GM23338 (cell line): ENCODE measurements around the gene SCYGR8. TPM values are rescaled to one million over a fixed set of nuclear protein-coding genes. Genes with fewer than 3 reads are reported as not detected.

Experiments used
- ATAC-seq: fragments of 200-7000 bp; cut with Tn5 transposase; 3 replicates; pipeline ENCODE4 v1.9.1; 2020
- DNase-seq: peaks from one replicate; pipeline ENCODE4 v3.0.0-alpha.2; 2015; ENCODE audit warnings: low spot score
- H2AFZ ChIP-seq: fragments of 200-600 bp; sonication (generic); 2 replicates; pipeline ENCODE4 v1.8.0; 2016; ENCODE audit warnings: antibody characterized with exemption, mild to moderate bottlenecking, moderate library complexity
- H3F3A ChIP-seq: fragments of 200-600 bp; sonication (generic); replicated peaks from 2 replicates; pipeline ENCODE4 v1.8.0; 2017; ENCODE audit warnings: antibody characterized with exemption, mixed run types, low read depth
- H3K27ac ChIP-seq: fragments of 200-600 bp; sonication (generic); 2 replicates; pipeline ENCODE4 v1.6.1; 2016; ENCODE audit warnings: low read depth
- H3K27me3 ChIP-seq: fragments of 200-600 bp; sonication (generic); 2 replicates; pipeline ENCODE4 v1.8.0; 2016; ENCODE audit warnings: mild to moderate bottlenecking, mixed run types, moderate library complexity; ENCODE audit not compliant: insufficient read depth
- H3K36me3 ChIP-seq: fragments of 200-600 bp; sonication (generic); 2 replicates; pipeline ENCODE4 v1.8.0; 2016; ENCODE audit warnings: mild to moderate bottlenecking; ENCODE audit not compliant: insufficient read depth
- H3K4me1 ChIP-seq: fragments of 200-600 bp; sonication (generic); 2 replicates; pipeline ENCODE4 v1.8.0; 2016; ENCODE audit warnings: mild to moderate bottlenecking, moderate library complexity; ENCODE audit not compliant: insufficient read depth
- H3K4me2 ChIP-seq: fragments of 200-600 bp; sonication (generic); 2 replicates; pipeline ENCODE4 v1.7.1; 2017; ENCODE audit warnings: mixed run types
- H3K4me3 ChIP-seq: fragments of 200-600 bp; sonication (generic); 2 replicates; pipeline ENCODE4 v1.6.1; 2016; ENCODE audit warnings: mixed run types
- H3K79me2 ChIP-seq: fragments of 200-600 bp; sonication (generic); replicated peaks from 2 replicates; pipeline ENCODE4 v1.8.0; 2017; ENCODE audit warnings: mild to moderate bottlenecking; ENCODE audit not compliant: insufficient read depth
- H3K9me2 ChIP-seq: fragments of 200-600 bp; sonication (generic); 2 replicates; pipeline ENCODE4 v1.8.0; 2017; ENCODE audit not compliant: insufficient read depth
- H4K20me1 ChIP-seq: fragments of 200-600 bp; sonication (generic); replicated peaks from 2 replicates; pipeline ENCODE4 v1.8.0; 2017; ENCODE audit warnings: mild to moderate bottlenecking; ENCODE audit not compliant: insufficient read depth
- H3K27ac Mint-ChIP-seq: 2 replicates; pipeline ENCODE4 v1.8.0; 2020; ENCODE audit warnings: inconsistent platforms, mild to moderate bottlenecking, moderate library complexity, mixed read lengths
- H3K27me3 Mint-ChIP-seq: 3 replicates; pipeline ENCODE4 v1.8.0; 2022; ENCODE audit warnings: low read depth, mild to moderate bottlenecking, moderate library complexity, mixed read lengths, inconsistent platforms; ENCODE audit not compliant: insufficient read depth, poor library complexity
- H3K36me3 Mint-ChIP-seq: 3 replicates; pipeline ENCODE4 v1.8.0; 2021; ENCODE audit warnings: low read depth, mild to moderate bottlenecking, inconsistent platforms, moderate library complexity, mixed read lengths
- H3K4me1 Mint-ChIP-seq: 3 replicates; pipeline ENCODE4 v1.8.0; 2020; ENCODE audit warnings: mild to moderate bottlenecking, inconsistent platforms, mixed read lengths
- H3K4me3 Mint-ChIP-seq: 3 replicates; pipeline ENCODE4 v1.8.0; 2021; ENCODE audit warnings: moderate library complexity, mild to moderate bottlenecking, inconsistent platforms, mixed read lengths
- H3K9me3 Mint-ChIP-seq: 3 replicates; pipeline ENCODE4 v1.8.0; 2020; ENCODE audit warnings: moderate library complexity, mild to moderate bottlenecking, inconsistent platforms, mixed read lengths
- CREB1 ChIP-seq: fragments of 250-450 bp; sonication (Bioruptor Pico); IDR thresholded peaks from 2 replicates; pipeline ENCODE4 v1.5.0; 2020; ENCODE audit warnings: low read depth, mild to moderate bottlenecking, moderate library complexity
- CTCF ChIP-seq, 2 experiments: fragments of 200-600 bp in 1 of 2; sonication (generic) in 1 of 2; conservative IDR thresholded peaks; 2 replicates each; pipeline versions ENCODE4 v1.5.1 to v1.6.1; 2016 to 2017; ENCODE audit warnings: antibody characterized with exemption in 2 of 2, low read depth in 2 of 2, mild to moderate bottlenecking in 2 of 2, moderate library complexity in 1 of 2
- ETS1 ChIP-seq: IDR thresholded peaks from 2 replicates; pipeline ENCODE4 v1.6.1; 2016; ENCODE audit warnings: antibody characterized with exemption
- EZH2 ChIP-seq: fragments of 200-600 bp; sonication (generic); IDR thresholded peaks from one replicate; pipeline ENCODE4 v1.8.0; 2017; ENCODE audit warnings: antibody characterized with exemption, mild to moderate bottlenecking, low read depth; ENCODE audit not compliant: unreplicated experiment
- EZH2phosphoT487 ChIP-seq: fragments of 200-600 bp; sonication (generic); IDR thresholded peaks from one replicate; pipeline ENCODE4 v1.8.1; 2018; ENCODE audit warnings: antibody characterized with exemption; ENCODE audit not compliant: unreplicated experiment
- JUNB ChIP-seq: IDR thresholded peaks from one replicate; pipeline ENCODE4 v1.6.1; 2016; ENCODE audit warnings: antibody characterized with exemption; ENCODE audit not compliant: unreplicated experiment
- NANOG ChIP-seq: IDR thresholded peaks from 2 replicates; pipeline ENCODE4 v1.6.1; 2016; ENCODE audit warnings: antibody characterized with exemption, borderline replicate concordance
- POLR2AphosphoS5 ChIP-seq: IDR thresholded peaks from 2 replicates; pipeline ENCODE4 v1.6.1; 2016; ENCODE audit warnings: antibody characterized with exemption, low read depth
- REST ChIP-seq: IDR thresholded peaks from one replicate; pipeline ENCODE4 v1.6.1; 2018; ENCODE audit warnings: antibody characterized with exemption; ENCODE audit not compliant: unreplicated experiment
- STAT1 ChIP-seq: IDR thresholded peaks from one replicate; pipeline ENCODE4 v1.6.1; 2016; ENCODE audit warnings: antibody characterized with exemption; ENCODE audit not compliant: unreplicated experiment
- ZNF114 ChIP-seq: fragments of 250-450 bp; sonication (Bioruptor Pico); IDR thresholded peaks from 2 replicates; pipeline ENCODE4 v1.5.0; 2020; ENCODE audit warnings: mild to moderate bottlenecking, moderate library complexity
- ZNF331 ChIP-seq: fragments of 250-450 bp; sonication (Bioruptor Pico); IDR thresholded peaks from 2 replicates; pipeline ENCODE4 v1.5.0; 2020; ENCODE audit warnings: low read depth, mild to moderate bottlenecking, moderate library complexity
- ZNF462 ChIP-seq: fragments of 250-450 bp; sonication (Bioruptor Pico); IDR thresholded peaks from 2 replicates; pipeline ENCODE4 v1.5.0; 2020; ENCODE audit warnings: mild to moderate bottlenecking, moderate library complexity
- polyA plus RNA-seq: library from polyadenylated mRNA; unstranded; fragments of >200 nt; fragmentation: Nextera tagmentation; extraction: Ambion mirVana; gene quantifications from 2 replicates; pipeline ENCODE4 v1.2.1, GENCODE V29; 2016
- total RNA-seq: library from RNA; depleted of rRNA; stranded (reverse); fragments of >200 nt; shearing (Covaris generic); gene quantifications from 2 replicates; pipeline ENCODE4 v1.2.3, GENCODE V29; 2014

SCYGR8 gene
- total and polyA plus RNA-seq, 2 experiments from 2014 or later, result not detected

- Histone ChIP-seq H3K79me2 (no peaks in the 10 kb centered on the region), H3K4me1 (no peaks in the 10 kb centered on the region), H3K27me3 (no peaks in the 10 kb centered on the region), H3K4me3 (no peak overlapping the region), H3K27ac (no peak overlapping the region), H4K20me1 (no peaks in the 10 kb centered on the region), H3K4me2 (no peak overlapping the region), H3F3A (no peaks in the 10 kb centered on the region), H2AFZ (no peak overlapping the region), H3K9me2 (peaks cover 3% of the 10 kb centered on the region; the same call in 1 of the 2 replicates), H3K36me3 (no peaks in the 10 kb centered on the region)
- no peaks in the 10 kb centered on the region for H3K27me3 Mint-ChIP-seq
- no peaks in the 10 kb centered on the region for H3K4me1 Mint-ChIP-seq
- no peaks in the 10 kb centered on the region; the same call in 2 of the 3 replicates for H3K9me3 Mint-ChIP-seq
- H3K27ac Mint-ChIP-seq, result no peak overlapping the region
- no peak overlapping the region for H3K4me3 Mint-ChIP-seq
- ATAC-seq (no peak), DNase-seq (no peak)
- TF ChIP-seq CTCF (conservative IDR thresholded peaks at IDR 0.05; ENCODE audit: low read depth in 2 of 2) (no peak), STAT1 (no peak), ZNF462 (CRISPR knock-in tag) (no peak), NANOG (no peak), REST (no peak), ETS1 (no peak), ZNF331 (CRISPR knock-in tag) (no peak), POLR2AphosphoS5 (no peak), EZH2 (no peak), EZH2phosphoT487 (no peak), CREB1 (CRISPR knock-in tag) (no peak), ZNF114 (CRISPR knock-in tag) (no peak), JUNB (no peak)
- no peaks in the 10 kb centered on the region; the same call in 2 of the 3 replicates for H3K36me3 Mint-ChIP-seq
These were observed 44.1 kb downstream of the SCYGR8 start for GRCh38 chr2:227789803-227790202.
